ENCODE data around the gene INAFM1. TPM values are rescaled to one million over a fixed set of nuclear protein-coding genes. Genes with fewer than 3 reads are reported as not detected.

INAFM1 gene
- total and polyA plus RNA-seq, 11 donors, result 4.8 to 14.0 (median 9.5) TPM

GRCh38 chr19:47255879-47256692 lies 18.6 kb upstream of the INAFM1 start, which contains the start of gene CCDC9:
Gene CCDC9 (plus strand): TSS chr19:47256525. CDS start chr19:47258401, 1,876 bp downstream.
- H3K27ac ChIP-seq, result peak within 1 kb of the TSS; percentile 88 to 99 (median 93)
- DNase-seq, result peak; percentile 96 to 98 (median 97)
- H3K4me3 ChIP-seq, result peak within 1 kb of the TSS; percentile 22 to 79 (median 64)
- H3K4me1 ChIP-seq, result peaks cover 0 to 31% (median 24%) of the 10 kb centered on the region in 12 donors
- no peaks in the 10 kb centered on the region for H3K9me3 ChIP-seq
- peak; percentile 36 to 75 (median 60) for ATAC-seq
- peaks cover 0 to 30% (median 28%) of the 10 kb centered on the region in 9 donors for H3K36me3 ChIP-seq
- 15 to 30% (median 22%) methylated on average over 38 to 60 of the region's 60 CpGs for WGBS, 4 donors
- intact Hi-C loops (cut with DNase I), result loop anchor here in 2 of 10 donors (2.0 to 10.0 kb wide), 2 partner anchors 17 to 401 kb away; partner anchors contain the start of gene AP2S1 (in 1 of the 2)
- no peaks in the 10 kb centered on the region for H3K27me3 ChIP-seq
- TF ChIP-seq POLR2A (IDR thresholded peaks at IDR 0.05), result peak; percentile 15 to 77
- no peak for TF ChIP-seq CTCF (IDR thresholded peaks at IDR 0.05)

- peak; percentile 100 for DNase-seq
Observed at GRCh38 chr19:47256693-47257410, 17.8 kb upstream of the INAFM1 start.

GRCh38 chr19:47257411-47258169 lies 17.1 kb upstream of the INAFM1 start:
- peaks cover 0 to 44% (median 40%) of the 10 kb centered on the region in 9 donors for H3K36me3 ChIP-seq
- H3K27ac ChIP-seq, result peak overlapping the region; percentile 88 to 99 (median 93)
- no peaks in the 10 kb centered on the region for H3K9me3 ChIP-seq
- peak overlapping the region; percentile 4 to 79 (median 64) for H3K4me3 ChIP-seq
- H3K4me1 ChIP-seq, result peaks cover 0 to 31% (median 24%) of the 10 kb centered on the region in 12 donors
- intact Hi-C loops (cut with DNase I), result loop anchor here in 6 of 10 donors (1.0 to 10.0 kb wide), 4 partner anchors 15 to 403 kb away; partner anchors contain the start of genes INAFM1 (in 3 of the 6) and AP2S1 (in 1 of the 6)
- no peak for DNase-seq
- TF ChIP-seq CTCF (IDR thresholded peaks at IDR 0.05) (no peak), POLR2A (IDR thresholded peaks at IDR 0.05) (peak in 1 of 2 donors; percentile 78)
- 1 to 3% (median 2%) methylated on average over 22 to 29 of the region's 29 CpGs for WGBS, 4 donors
- no peaks in the 10 kb centered on the region for H3K27me3 ChIP-seq
- ATAC-seq, result peak in 3 of 4 donors; percentile 46 to 48 (median 46)

More at GRCh38 chr19:47256693-47257410, 17.8 kb upstream of the INAFM1 start:
- intact Hi-C loops (cut with DNase I), result loop anchor here in 5 of 10 donors (1.0 to 10.0 kb wide), 4 partner anchors 16 to 402 kb away; partner anchors contain the start of genes INAFM1 (in 3 of the 5) and AP2S1 (in 1 of the 5)
- Histone ChIP-seq H3K4me3 (peak overlapping the region; percentile 22 to 79 (median 64)), H3K4me1 (peaks cover 0 to 31% (median 24%) of the 10 kb centered on the region in 12 donors), H3K27ac (peak overlapping the region; percentile 88 to 99 (median 93)), H3K36me3 (peaks cover 0 to 36% (median 34%) of the 10 kb centered on the region in 9 donors), H3K9me3 (no peaks in the 10 kb centered on the region), H3K27me3 (no peaks in the 10 kb centered on the region)
- 0 to 3% (median 1%) methylated on average over 41 to 52 of the region's 52 CpGs for WGBS, 4 donors
- ATAC-seq, result peak; percentile 84 to 90 (median 87)
- no peak for TF ChIP-seq POLR2A (IDR thresholded peaks at IDR 0.05)
- no peak for TF ChIP-seq CTCF (IDR thresholded peaks at IDR 0.05)

All from heart left ventricle (tissue), 16 donors.